Chondrocyte (in vitro differentiated cells): ENCODE measurements around the gene USP12. TPM values are rescaled to one million over a fixed set of nuclear protein-coding genes. Genes with fewer than 3 reads are reported as not detected.

Experiments used
- DNase-seq: peaks from one replicate; pipeline ENCODE4 v3.0.0; 2021; ENCODE audit warnings: mixed read lengths, low spot score
- H3K27ac Mint-ChIP-seq: one replicate; pipeline ENCODE4 v1.8.0; 2021; ENCODE audit warnings: mild to moderate bottlenecking, moderate library complexity, mixed read lengths; ENCODE audit not compliant: unreplicated experiment
- H3K27me3 Mint-ChIP-seq: 2 replicates; pipeline ENCODE4 v1.8.0; 2021; ENCODE audit warnings: low read depth, mixed read lengths
- H3K36me3 Mint-ChIP-seq: 2 replicates; pipeline ENCODE4 v1.8.0; 2021; ENCODE audit warnings: low read depth, mixed read lengths
- H3K4me1 Mint-ChIP-seq: 2 replicates; pipeline ENCODE4 v1.8.0; 2021; ENCODE audit warnings: low read depth, mild to moderate bottlenecking, mixed read lengths
- H3K4me3 Mint-ChIP-seq: one replicate; pipeline ENCODE4 v1.8.0; 2021; ENCODE audit warnings: mild to moderate bottlenecking, moderate library complexity, mixed read lengths; ENCODE audit not compliant: unreplicated experiment
- H3K9me3 Mint-ChIP-seq: 2 replicates; pipeline ENCODE4 v1.8.0; 2021; ENCODE audit warnings: low read depth, mixed read lengths
- total RNA-seq: library from RNA; stranded (reverse); gene quantifications from 3 replicates; pipeline ENCODE4 v1.2.1, GENCODE V29; 2021
- TF ChIP-seq, protein P1 (sequence below): fragments of 200-600 bp; sonication (generic); IDR thresholded peaks from 2 replicates; pipeline ENCODE4 v1.5.0; 2021; ENCODE audit warnings: antibody characterized with exemption, mild to moderate bottlenecking, moderate library complexity

Gene USP12
- total RNA-seq, 1 donor from 2014 or later, result 23.2 TPM

DNA sequence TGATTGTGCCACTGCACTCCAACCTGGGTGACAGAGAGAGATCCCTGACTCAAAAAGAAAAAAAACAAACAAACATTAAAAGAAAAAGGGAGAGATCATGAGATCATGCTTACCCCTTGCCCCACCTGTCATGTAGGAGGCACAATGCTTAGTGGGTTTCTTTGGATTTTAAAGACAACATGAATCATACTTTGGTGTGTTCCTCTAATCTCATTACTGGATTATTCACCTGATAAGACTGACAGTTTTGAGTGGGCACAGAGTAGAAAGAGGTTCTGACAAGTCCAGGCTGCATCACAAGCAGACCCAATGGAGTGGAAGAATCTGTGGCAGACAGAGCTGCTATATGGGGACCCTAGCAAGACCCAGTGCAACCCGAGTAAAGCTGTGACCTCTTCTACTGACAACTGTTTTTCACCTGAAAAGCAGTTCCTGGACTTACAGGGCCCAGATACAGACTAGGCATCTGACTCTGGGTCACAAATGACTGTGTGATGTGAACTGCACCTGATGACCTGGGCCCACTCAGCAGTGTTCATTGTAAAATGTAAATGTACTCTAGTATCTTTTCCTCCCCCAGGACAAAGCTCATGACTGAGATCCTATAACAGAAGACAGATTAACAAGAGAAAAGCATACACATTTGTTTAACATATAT, 28.9 kb upstream of the USP12 start:
- H3K9me3 Mint-ChIP-seq, result peaks cover 8% of the 10 kb centered on the region

DNA sequence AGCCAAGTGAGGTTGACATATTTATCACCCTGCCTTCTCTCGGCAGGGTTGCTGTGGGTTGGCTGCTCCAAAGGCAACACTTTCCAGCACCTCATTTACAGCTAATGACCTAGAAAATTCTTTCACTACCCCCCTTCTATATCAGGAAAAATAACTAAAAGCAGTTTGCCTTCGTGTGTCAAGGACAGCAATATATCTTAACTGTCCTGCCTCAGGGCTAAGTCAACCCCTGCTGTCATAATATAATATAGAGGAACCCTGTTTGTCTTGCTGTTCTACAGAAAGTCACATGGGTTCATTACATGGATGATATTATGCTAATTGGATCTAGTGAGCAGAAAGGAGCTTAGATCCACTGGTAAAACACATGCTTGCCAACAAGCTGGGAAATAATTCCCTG, 28.1 kb upstream of the USP12 start:
- H3K27me3 Mint-ChIP-seq, result peaks cover 2% of the 10 kb centered on the region

More for the DNA sequence above, 28.9 kb upstream of the USP12 start:
- Mint-ChIP-seq H3K27ac (no peak overlapping the region), H3K4me1 (no peaks in the 10 kb centered on the region), H3K27me3 (peaks cover 3% of the 10 kb centered on the region), H3K4me3 (no peak overlapping the region), H3K36me3 (no peaks in the 10 kb centered on the region)
- DNase-seq, result no peak
- TF ChIP-seq, protein P1, sequence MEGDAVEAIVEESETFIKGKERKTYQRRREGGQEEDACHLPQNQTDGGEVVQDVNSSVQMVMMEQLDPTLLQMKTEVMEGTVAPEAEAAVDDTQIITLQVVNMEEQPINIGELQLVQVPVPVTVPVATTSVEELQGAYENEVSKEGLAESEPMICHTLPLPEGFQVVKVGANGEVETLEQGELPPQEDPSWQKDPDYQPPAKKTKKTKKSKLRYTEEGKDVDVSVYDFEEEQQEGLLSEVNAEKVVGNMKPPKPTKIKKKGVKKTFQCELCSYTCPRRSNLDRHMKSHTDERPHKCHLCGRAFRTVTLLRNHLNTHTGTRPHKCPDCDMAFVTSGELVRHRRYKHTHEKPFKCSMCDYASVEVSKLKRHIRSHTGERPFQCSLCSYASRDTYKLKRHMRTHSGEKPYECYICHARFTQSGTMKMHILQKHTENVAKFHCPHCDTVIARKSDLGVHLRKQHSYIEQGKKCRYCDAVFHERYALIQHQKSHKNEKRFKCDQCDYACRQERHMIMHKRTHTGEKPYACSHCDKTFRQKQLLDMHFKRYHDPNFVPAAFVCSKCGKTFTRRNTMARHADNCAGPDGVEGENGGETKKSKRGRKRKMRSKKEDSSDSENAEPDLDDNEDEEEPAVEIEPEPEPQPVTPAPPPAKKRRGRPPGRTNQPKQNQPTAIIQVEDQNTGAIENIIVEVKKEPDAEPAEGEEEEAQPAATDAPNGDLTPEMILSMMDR, result no peak

DNA sequence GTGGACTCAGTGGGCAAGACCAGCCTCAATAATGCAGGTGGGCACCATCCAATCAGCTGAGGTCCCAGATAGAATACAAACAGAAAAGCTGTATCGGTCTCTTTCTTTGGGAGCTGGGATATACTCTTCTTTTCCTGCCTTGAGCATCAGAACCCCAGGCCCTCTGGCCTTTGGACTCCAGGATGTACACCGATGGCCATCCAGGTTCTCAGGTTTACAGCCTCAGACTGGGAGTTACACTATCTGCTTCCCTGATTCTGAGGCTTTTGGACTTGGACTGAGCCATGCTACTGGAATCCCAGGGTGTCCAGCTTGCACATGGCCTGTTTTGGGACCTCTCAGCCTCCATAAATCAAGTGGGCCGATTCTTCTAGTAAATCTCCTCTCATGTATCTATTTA, 27.6 kb upstream of the USP12 start:
- H3K27ac Mint-ChIP-seq, result no peak overlapping the region
- H3K4me1 Mint-ChIP-seq, result peaks cover 5% of the 10 kb centered on the region
- H3K36me3 Mint-ChIP-seq, result no peaks in the 10 kb centered on the region
- H3K4me3 Mint-ChIP-seq, result no peak overlapping the region
- no peak for DNase-seq
- TF ChIP-seq, protein P1, result no peak
- H3K9me3 Mint-ChIP-seq, result peaks cover 8% of the 10 kb centered on the region
- H3K27me3 Mint-ChIP-seq, result peaks cover 2% of the 10 kb centered on the region

More for the DNA sequence above, 28.1 kb upstream of the USP12 start:
- Mint-ChIP-seq H3K9me3 (peaks cover 8% of the 10 kb centered on the region), H3K36me3 (no peaks in the 10 kb centered on the region), H3K27ac (no peak overlapping the region), H3K4me3 (no peak overlapping the region), H3K4me1 (peaks cover 5% of the 10 kb centered on the region)
- DNase-seq, result no peak
- TF ChIP-seq, protein P1, result no peak

DNA sequence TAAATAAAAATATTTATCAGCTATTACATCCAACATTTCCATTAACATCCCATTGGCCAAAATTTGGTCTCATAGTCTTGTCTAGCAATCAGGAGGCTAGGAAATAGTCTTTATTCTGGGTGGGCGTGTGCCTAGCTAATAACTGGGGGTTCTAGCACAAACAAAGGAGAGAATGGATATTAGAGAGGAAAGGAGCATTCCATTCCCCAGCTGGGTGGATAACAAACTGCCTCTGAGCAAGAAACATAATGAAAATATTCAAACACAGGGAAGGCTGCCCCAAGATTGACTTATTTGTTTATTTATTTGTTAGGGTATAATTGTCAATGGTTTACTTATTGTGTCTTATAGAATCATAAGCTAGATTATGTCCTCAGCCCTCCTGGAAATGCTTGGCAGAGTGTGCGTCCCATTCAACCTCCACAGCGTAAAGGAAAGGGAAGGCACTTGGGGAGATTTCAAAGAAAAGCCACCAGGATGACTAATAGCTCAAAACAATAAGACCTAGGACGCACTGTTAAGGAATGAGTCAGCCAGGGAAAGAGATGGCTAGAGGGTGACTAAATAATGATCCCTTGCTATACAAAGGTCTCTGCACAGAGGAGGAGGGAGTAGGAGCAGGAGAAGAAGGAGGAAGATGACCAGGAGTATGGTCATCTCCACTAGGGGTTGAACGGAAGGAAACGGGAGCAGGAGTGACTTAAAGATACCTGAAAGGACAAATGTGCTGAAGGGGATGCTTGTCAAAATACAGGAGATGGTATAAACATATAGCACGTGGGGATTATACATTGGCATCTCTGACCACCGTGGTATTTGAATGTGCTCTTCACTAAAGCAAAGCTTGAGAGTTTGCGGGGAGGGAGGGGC, 23.5 kb upstream of the USP12 start:
- Mint-ChIP-seq H3K9me3 (peaks cover 8% of the 10 kb centered on the region), H3K36me3 (no peaks in the 10 kb centered on the region), H3K27ac (no peak overlapping the region), H3K4me3 (no peak overlapping the region), H3K27me3 (peaks cover 2% of the 10 kb centered on the region), H3K4me1 (peaks cover 5% of the 10 kb centered on the region)
- no peak for DNase-seq
- TF ChIP-seq, protein P1, result no peak

GRCh38 chr13:27194209-27194608, 22.6 kb upstream of the USP12 start:
- TF ChIP-seq, protein P1, result no peak
- Mint-ChIP-seq H3K4me3 (no peak overlapping the region), H3K9me3 (peaks cover 8% of the 10 kb centered on the region), H3K4me1 (peaks cover 5% of the 10 kb centered on the region), H3K27ac (no peak overlapping the region), H3K36me3 (no peaks in the 10 kb centered on the region), H3K27me3 (peaks cover 2% of the 10 kb centered on the region)
- no peak for DNase-seq
